ENCODE measurements around the gene TANGO2. TPM values are rescaled to one million over a fixed set of nuclear protein-coding genes. Genes with fewer than 3 reads are reported as not detected.

The TANGO2 gene
- total RNA-seq, 4 donors from 2014 or later = 24.3 to 46.7 (median 37.5) TPM

GRCh38 chr22:20035375-20036083 is 14.6 kb downstream of the TANGO2 start:
- no peak for TF ChIP-seq CTCF (IDR thresholded peaks at IDR 0.05; ENCODE audit: low read depth)

GRCh38 chr22:20036084-20036482 is 15.2 kb downstream of the TANGO2 start:
- TF ChIP-seq CTCF (IDR thresholded peaks at IDR 0.05; ENCODE audit: low read depth) = no peak

GRCh38 chr22:20036535-20037392 is 15.9 kb downstream of the TANGO2 start:
- TF ChIP-seq CTCF (IDR thresholded peaks at IDR 0.05; ENCODE audit: low read depth) = no peak

GRCh38 chr22:20037419-20037818 is 16.5 kb downstream of the TANGO2 start:
- TF ChIP-seq CTCF (IDR thresholded peaks at IDR 0.05; ENCODE audit: low read depth) = no peak

- TF ChIP-seq CTCF (IDR thresholded peaks at IDR 0.05; ENCODE audit: low read depth) = no peak
Observed at GRCh38 chr22:20038574-20038973, 17.7 kb downstream of the TANGO2 start.

- no peak for TF ChIP-seq CTCF (IDR thresholded peaks at IDR 0.05; ENCODE audit: low read depth)
Observed at GRCh38 chr22:20039683-20040325, 18.9 kb downstream of the TANGO2 start.
